ENCODE results near the gene PFDN4.

DNA sequence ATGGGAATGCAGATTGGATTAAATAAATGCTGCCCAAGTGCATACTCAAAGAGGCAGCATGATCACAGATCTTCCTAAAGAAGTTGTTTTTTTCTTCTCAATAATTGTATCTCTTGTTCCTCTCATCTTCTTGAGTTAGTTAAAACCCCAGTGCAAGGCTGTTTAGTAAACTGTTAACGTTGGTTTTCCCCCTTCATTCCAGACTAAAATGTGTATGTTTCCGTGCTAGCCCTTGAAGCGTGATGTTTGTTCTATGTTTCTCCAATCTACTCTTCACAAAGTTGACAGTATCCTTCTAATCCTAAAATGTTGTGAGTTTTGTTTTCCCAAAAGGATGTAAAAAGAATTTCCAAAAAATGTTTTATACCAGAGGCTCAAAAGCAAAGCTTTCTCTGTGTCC, 49.7 kb upstream of the PFDN4 start:
- TF ChIP-seq, protein P1, sequence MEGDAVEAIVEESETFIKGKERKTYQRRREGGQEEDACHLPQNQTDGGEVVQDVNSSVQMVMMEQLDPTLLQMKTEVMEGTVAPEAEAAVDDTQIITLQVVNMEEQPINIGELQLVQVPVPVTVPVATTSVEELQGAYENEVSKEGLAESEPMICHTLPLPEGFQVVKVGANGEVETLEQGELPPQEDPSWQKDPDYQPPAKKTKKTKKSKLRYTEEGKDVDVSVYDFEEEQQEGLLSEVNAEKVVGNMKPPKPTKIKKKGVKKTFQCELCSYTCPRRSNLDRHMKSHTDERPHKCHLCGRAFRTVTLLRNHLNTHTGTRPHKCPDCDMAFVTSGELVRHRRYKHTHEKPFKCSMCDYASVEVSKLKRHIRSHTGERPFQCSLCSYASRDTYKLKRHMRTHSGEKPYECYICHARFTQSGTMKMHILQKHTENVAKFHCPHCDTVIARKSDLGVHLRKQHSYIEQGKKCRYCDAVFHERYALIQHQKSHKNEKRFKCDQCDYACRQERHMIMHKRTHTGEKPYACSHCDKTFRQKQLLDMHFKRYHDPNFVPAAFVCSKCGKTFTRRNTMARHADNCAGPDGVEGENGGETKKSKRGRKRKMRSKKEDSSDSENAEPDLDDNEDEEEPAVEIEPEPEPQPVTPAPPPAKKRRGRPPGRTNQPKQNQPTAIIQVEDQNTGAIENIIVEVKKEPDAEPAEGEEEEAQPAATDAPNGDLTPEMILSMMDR (IDR thresholded peaks at IDR 0.05): no peak
- TF ChIP-seq EP300 (IDR thresholded peaks at IDR 0.05; ENCODE audit: low read depth) (no peak), POLR2A (IDR thresholded peaks at IDR 0.05) (no peak)

Measured in transverse colon (tissue), 3 donors.